HG02973 (cell line): Measurements from ENCODE around the gene ACER3.
A peak's percentile ranks its signal among the peaks of the same experiment; 100 is the strongest.
"Not testable (repeated sequence)": the region's sequence is repeated elsewhere in the genome, so short reads cannot be mapped to it uniquely, and the experiment has no call there.

Experiments used
- ATAC-seq: cut with Tn5 transposase; IDR thresholded peaks from one replicate; pipeline ENCODE4 v1.9.1; 2021; ENCODE audit warnings: moderate library complexity; ENCODE audit not compliant: unreplicated experiment

ACER3 gene

DNA sequence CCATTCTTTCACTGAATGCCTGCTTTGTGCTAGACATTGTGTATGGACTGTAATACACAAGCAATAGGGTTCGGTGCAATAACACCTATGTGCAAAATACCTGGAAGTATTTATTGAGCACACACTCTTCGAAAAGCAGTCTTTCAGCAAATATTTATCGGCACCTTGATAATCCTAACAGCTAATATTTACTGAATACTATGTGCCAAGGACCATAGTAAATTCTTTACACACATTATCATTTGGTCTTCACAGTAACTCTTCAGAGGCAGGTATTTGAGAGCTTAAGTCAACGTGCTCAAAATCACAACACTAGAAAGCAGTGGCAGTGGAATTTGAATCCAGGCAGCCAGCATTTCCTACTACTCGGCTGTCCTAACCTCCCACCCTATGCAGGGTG is 175.7 kb downstream of the ACER3 start:
- no peak for ATAC-seq

- no peak for ATAC-seq
These were observed 176.3 kb downstream of the ACER3 start for GRCh38 chr11:77037057-77037456.

DNA sequence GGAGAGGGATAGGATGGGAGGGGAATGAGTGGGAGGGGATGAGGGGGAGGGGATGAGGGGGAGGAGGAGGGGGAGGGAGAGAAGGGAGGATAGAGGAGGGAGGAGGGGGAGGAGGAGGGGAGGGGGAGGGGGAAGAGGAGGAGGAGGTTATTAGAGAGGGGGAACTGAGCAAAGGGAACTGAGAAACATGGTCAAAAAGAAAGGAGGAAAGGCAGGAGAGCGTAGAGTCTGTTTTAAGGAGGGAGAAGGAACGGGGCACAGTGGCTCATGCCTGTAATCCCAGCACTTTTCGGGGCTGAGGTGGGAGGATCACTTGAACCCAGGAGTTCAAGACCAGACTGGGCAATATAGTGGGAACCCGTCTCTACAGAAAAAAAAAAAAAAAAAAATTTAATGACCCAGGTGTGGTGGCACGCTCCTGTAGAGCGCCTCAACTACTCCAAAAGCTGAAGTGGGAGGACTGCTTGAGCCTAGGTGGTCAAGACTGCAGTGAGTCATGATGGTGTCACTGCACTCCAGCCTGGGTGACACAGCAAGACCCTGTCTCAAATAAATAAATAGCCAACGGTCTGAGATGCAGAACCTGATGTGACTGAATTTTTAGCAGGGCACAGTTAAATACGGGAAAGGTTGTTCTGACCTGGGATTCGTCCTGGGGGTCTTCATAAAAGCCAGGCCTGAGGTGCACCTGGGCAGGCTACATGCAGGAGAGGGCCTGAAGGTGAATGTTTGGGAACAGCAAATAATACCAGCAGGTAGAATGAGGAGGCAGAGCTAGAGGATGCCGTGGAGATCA is 177.5 kb downstream of the ACER3 start:
- no peak for ATAC-seq

DNA sequence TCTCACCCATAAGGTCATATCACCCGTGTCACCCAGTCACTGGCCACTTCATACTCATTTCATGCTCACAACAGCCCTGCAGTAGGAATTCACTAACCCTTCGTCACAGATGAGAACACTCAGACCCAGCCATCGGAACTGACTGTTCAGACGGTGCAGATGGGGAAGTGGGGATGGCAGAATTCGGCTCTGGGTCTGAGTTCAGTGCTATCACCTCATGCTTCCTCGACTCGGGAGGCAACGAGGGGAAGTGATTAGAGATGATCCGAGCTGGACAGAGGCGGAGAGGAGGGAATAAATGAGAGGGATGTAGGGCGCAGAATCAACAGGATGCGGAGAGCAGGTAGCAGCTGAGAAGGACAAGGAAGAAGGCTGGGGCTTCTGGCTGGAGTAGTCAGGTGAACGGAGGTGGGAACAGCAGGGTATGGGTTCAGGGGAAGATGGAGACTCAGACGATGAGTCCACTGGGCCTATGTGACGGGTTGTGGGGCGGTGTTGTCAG is 178.2 kb downstream of the ACER3 start:
- no peak for ATAC-seq

- no peak for ATAC-seq
These were observed 179.0 kb downstream of the ACER3 start for GRCh38 chr11:77039491-77040400.

GRCh38 chr11:77040401-77040777 is 179.7 kb downstream of the ACER3 start:
- no peak for ATAC-seq

DNA sequence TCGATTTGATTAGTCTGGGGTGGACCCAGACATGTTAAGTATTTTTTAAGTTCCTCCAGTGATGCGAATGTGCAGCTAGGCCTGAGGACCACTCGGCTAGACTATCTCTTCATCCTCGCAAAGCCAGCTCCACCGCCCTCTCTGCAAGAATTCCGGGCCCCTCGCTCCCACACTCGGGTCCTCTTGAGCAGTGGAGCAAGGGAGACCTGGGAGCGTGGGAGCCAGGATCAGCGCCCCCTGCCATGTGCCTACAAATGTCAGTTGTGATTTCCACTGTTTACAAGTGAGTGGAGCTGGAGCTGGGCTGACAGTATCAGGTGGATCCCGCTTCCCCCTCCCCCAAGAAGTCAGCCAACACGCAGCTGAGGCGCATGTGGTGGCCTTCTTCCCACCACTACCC is 180.2 kb downstream of the ACER3 start:
- no peak for ATAC-seq

- no peak for ATAC-seq
These were observed 181.5 kb downstream of the ACER3 start for GRCh38 chr11:77042111-77042726.

- no peak for ATAC-seq
These were observed 183.6 kb downstream of the ACER3 start for GRCh38 chr11:77044356-77044755.

DNA sequence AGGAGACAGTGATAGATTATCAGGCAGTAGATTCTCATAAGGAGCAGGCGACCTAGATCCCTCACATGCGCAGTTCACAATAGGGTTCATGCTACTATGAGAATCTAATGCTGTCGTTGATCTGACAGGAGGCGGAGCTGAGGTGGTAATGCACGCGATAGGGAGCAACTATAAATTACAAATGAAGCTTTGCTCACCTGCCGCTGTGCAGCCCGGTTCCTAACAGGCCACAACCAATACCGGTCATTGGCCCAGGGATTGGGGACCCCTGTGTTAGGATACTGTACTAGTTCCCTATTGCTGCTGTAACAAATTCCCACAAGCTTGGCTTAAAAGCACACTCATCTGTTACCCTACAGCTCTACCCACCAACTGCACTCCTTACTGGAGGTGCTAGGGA is 184.2 kb downstream of the ACER3 start:
- no peak for ATAC-seq

DNA sequence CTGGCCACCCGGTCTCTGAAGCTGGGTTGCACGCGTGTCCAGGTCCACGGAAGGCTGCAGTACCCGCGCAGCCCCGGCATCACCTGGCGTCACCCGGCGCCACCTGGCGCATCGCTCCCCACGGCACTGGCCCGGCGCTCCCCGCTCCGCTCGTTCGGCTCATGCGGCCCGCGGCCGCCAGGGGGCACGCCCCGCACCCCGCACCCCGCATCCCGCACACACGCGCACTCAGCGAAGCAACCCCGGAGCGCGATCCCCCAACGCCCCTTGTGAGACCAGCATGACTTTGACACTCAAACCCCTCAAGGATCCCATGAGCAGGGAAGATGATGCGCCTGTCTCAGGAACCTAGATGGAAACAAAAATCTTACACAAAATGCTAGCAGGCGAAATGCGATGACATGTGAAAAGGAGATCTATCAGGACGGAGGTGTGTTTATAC is 185.4 kb downstream of the ACER3 start:
- no peak for ATAC-seq

DNA sequence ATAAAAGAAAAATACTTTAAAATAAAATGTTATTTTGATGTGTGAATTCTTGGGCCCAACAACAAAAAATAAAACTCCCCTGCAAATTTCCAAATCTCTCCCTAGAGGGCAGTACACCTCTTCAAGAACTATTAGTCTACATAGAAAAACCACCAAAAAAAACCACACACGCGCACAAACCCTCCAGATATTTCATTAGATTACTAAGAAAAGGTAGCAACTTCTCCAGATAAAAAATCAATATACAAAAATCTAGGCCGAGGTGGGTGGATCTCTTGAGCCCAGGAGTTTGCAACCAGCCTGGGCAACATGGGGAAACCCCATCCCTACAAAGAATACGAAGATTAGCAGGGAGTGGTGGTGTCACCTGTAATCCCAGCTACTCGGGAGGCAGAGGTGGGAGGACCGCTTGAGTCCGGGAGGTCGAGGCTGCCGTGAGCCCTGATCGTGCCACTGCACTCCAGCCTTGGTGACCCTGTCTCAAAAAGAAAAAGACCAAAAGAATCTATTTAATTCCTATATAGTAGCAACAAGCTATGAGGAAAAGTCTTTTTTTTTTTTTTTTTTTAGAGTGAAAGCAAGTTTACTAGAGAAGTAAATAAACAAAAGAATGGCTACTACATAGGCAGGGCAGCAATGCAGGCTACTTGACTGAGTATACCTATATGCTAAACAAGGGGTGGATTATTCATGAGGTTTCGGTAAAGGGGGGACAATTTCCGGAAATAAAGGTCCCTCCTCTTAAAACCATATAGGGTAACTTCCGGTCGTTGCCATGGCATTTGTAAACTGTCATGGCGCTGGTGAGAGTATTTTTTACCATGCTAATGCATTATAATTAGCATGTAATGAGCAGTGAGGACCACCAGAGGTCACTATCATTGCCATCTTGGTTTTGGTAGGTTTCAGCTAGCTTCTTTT is 186.5 kb downstream of the ACER3 start:
- ATAC-seq, result peak; percentile 81

DNA sequence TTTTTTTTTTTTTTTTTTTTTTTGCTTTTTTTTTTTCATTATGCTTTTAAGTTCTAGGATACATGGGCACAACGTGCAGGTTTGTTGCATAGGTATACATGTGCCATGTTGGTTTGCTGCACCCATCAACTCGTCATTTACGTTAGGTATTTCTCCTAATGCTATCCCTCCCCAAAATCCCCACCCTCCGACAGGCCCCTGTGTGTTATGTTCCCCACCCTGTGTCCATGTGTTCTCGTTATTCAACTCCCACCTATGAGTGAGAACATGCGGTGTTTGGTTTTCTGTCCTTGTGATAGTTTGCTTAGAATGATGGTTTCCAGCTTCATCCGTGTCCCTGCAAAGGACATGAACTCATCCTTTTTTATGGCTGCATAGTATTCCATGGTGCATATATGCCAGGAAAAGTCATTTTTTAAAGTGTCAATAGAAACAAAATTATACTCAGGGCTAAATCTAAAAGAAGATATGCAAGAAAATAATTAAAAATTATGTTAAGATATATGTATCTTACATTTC is 187.3 kb downstream of the ACER3 start:
- ATAC-seq, result not testable (repeated sequence)

DNA sequence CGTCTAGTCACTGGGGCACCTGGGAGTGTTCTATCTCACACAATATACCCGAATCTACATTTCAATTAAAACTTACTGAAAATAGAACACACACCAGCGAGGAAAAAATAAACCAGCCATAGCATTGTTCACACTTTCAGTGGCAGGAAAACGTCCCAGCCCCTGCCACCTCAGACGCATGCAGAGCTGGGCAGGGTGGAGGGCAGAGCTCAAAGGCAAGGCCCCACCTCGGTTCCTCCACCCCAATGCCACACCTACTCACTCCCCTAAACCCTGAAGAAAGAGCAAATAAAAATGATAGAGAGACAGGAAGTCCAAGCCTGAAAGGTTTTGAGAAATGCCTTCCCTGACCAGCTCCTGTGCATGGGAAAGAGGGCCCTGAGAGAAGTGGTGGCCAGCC is 188.3 kb downstream of the ACER3 start:
- no peak for ATAC-seq

DNA sequence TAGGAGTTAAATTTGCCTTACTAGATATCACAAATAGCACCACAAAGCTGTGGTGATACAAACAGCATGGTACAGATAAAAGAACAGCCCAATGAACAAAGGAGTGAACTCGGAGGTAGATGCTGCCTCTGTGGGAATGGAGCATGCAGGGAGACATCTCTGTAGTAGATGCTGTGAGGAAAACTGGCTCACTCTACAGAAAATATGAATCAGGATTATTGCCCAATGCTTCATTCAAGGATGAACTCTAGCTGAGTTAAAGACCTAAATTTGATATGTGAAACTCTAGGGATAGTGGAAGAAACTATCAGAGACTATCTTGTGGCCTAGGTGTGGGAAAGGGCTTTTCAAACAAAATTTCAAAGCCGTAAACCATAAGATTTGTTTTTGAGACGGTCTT is 190.8 kb downstream of the ACER3 start:
- ATAC-seq, result no peak

DNA sequence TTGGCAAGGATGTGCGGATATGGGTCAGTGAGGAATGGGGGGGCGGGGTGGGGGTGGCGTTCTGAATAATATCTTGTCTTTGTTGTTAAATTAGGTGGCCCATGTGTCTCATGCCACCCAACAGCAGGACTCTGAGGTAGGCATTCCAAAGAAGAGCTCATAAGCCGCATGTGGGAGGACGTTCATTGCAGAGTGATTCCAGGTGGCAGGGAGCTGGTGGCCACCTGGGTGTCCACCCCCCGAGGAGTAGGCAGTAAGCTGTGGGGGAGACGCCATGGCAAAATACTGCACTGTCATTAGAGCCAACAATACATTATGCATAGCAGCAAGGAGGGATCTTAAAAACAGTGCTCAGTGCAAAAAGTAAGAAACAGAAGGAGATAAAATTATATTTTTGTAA is 191.8 kb downstream of the ACER3 start:
- ATAC-seq, result no peak

DNA sequence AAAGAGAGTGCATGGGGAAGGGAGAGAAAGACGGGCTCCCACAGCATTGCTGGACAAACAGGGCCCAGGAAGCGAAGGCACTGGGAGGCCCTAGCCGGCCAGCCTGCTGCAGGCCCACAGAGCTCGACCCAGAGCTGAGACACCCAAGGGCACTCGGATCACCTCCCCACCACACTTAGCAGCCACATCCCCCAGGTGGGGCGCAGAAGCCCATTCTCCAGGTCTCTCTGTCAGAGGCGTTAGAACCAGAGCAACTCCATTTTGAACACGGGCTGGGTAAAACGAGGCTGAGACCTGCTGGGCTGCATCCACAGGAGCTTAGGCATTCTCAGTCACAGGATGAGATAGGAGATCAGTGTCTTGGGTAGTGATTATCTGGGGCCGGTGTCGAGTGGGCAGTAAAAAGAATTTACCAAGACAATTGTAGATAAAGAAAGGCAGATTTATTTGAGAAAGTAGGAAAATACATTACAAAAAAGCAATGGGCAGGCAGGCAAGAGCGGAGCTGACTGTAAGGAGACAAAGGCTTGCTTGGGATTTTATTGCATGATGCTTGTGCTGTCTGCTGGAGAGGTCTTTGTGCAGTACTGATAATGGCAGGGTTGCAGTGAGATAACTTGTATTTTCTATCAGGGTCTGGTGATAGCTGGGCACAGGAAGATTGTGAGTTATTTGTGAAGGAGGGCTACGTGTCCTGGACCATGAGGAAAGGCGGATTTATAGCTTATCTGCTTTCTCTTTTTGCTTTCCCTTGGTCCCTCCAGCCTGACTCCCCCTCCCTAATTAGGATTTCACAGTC is 192.7 kb downstream of the ACER3 start:
- ATAC-seq, result no peak

GRCh38 chr11:77054084-77054483 is 193.4 kb downstream of the ACER3 start:
- ATAC-seq, result no peak

DNA sequence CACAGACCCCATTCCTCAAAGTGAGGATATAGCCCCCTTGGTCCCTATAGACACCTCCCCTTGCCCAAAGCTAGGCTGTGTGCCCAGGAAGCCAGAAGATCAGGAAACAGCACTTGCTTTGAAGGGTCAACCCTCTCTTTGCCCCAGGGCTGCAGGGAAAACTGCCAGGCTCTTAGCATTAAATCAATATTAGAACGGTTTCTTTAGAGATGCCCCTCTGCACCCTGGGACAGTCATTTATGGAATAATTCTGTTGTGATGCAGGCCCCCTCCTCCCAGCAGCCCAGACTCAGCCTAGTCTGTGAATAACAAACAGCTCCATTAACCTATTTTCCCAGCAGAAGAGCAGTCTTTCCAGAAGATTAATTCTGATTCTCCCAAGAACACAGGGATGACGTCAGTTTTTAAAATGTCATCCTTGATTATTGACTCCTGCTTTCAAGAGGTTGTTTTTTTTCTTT is 194.4 kb downstream of the ACER3 start:
- ATAC-seq, result no peak
